ENCODE data around the gene KLK5.

The KLK5 gene

GRCh38 chr19:50968716-50969412, 16.0 kb upstream of the KLK5 start:
- DNase-seq (ENCODE audit: low read depth), result no peak

DNA sequence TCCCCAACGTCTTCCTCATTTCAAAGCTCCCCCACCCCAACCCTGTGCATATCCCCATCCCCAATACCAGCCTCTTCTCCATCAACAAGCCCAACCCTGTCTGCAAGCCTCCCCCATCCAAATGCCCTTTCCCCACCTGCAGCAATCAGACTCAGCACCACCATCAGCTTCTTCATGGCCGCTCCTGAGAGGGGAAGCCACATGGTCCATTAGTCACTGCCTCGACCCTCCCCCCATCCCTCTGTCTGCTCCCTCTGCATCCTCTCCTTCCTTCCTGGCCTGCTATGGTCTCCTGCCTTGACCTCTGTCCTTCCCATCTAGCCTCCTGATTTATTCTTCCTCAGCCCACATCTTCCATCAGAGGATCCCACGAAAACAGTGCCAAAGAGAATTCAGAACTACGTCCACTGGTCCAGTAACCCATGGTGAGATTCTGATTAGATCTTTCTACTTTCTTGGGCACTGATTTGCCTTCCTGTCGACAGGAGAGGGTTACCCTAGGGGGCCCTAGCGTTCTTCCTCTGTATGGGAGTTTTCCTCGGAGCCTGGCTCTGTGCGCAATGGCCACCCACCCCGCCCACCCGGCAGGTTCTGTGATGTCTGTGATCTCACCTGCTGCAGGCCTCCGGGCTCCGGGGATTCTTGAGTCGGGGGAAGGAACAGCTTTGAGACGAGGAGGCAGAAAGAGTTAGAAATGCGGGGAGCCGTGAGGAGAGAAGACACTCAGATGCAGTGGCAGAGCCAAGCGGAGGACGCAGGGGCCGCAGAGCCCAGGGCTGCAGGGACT, 15.3 kb upstream of the KLK5 start:
- DNase-seq (ENCODE audit: low read depth), result no peak

GRCh38 chr19:50964266-50964665, 11.4 kb upstream of the KLK5 start:
- no peak for DNase-seq (ENCODE audit: low read depth)

DNA sequence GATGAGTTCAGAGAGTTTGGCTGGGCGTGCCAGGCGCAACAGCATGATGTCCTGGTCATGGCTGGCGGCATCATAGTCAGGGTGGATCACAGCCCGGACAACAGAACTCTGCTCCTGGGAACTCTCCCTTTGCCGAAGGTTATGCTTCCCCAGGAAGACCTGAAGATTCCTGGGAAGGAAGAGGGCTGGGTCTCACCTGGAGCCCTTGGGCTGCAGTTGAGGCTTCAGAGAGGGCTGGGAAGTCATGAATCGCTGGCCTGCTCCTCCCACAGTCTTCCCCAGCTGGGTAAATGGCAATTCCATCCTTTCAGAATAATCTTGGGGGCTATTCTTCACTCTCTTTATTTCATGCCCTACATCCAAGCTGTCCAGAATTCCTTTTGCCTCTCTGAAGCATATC, 10.5 kb upstream of the KLK5 start:
- DNase-seq (ENCODE audit: low read depth), result no peak

DNA sequence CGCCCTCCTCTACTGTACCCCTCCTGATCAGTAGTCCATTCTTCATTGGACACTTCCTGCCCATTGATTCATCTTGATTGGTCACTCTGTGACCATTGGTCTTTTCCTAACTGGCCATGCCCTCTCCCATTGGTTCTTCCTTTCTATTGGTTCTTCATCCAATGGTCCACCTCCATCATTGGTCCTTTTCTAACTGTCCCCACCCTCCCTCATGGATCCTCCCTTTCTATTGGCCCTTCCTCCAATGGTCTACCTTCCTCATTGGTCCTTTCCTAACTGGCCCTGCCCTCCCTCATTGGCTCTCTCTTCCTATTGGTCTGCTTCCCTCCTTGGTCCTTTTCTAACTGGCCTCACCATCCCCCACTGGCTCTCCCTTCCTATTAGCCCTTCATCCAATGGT, 9.4 kb upstream of the KLK5 start:
- no peak for DNase-seq (ENCODE audit: low read depth)

DNA sequence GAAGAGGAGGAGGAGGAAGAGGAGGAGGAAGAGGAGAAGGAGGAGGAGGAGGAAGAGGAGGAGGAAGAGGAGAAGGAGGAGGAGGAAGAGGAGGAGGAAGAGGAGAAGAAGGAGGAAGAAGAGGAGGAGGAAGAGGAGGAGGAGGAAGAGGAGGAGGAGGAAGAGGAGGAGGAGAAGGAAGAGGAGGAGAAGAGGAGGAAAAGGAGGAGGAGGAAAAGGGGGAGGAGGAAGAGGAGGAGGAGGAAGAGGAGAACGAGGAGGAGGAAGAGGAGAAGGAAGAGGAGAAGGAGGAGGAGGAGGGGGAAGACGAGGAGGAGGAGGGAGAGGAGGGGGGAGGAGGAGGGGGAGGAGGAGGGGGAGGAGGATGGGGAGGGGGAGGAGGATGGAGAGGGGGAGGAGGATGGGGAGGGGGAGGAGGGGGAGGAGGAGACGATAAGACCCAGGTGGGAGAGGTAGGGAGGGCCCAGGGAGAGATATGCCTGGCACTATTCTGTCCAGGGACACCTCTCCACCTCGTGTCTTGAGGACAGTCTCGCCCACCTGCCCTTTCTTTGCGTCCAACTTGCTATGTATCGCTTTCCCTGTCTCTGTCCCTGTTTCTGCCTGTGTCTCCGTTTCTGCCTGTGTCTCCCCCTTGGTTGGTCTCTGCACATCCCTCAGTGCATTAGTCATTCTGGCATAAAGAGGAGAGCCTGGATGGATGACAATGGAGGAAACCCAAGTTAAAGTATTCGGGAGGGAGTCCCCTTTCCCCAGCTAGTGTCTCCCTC, 7.1 kb upstream of the KLK5 start:
- DNase-seq (ENCODE audit: low read depth), result no peak

DNA sequence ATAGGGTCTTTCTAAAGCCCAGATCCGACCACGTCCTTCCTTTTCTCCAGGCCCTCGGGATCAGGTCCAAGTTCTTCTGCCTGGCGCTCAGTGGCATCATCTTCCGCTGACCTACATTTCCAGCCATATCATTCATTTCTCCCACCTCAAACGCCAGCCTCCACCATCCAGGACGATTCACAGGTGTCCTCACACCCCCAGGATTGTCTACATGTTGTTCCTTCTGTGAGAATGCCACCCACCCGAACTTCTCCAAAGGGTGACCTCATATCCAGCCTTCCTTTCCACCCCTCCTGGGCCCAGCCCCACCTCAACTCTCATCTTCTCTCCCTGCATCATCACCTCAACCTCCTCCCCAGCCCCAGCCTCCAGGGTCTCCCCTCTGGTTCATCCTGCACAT, 4.7 kb upstream of the KLK5 start:
- DNase-seq (ENCODE audit: low read depth), result no peak

DNA sequence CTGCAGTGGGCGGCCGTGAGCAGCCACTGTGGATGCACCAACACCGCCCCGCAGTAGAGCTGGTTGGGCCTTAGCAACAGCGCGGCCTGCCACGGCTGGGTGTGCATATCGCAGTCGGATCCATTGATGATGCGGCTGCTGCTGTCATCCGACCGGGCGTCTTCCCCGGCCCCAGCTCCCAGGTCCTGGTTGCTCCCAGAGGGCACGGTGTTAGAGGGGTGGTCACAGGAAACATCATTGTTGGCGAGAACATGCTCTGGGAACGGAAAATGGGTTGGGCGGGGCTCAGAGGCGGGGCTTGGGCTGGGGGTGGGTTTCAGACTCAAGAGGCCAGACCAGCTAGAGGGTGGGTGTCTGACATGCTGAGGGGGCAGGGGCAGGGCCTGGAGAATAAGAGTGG, 3.0 kb downstream of the KLK5 start:
- DNase-seq (ENCODE audit: low read depth), result no peak

- DNase-seq (ENCODE audit: low read depth), result no peak
Observed at GRCh38 chr19:50947123-50947522, 5.7 kb downstream of the KLK5 start.

GRCh38 chr19:50944795-50945194, 8.0 kb downstream of the KLK5 start:
- DNase-seq (ENCODE audit: low read depth), result no peak

GRCh38 chr19:50943074-50943828, 9.6 kb downstream of the KLK5 start:
- no peak for DNase-seq (ENCODE audit: low read depth)

DNA sequence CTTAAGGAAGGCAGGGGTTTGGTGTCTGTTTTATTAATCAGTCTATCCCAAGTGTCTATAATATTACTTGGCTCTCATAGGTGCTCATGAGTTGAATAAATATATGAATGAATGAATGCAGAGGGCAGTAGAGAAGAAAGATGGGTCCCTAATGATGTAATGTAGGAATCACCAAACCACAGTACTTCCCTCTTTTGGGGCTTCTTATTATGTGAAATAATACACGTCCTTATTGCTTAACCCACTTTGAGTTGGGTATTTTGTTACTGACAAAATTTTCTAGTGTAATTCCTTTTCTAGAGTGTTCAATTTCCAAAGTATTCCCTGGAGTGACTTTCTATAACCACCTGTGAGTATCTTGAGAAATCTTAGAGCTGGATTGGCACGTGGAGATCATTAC, 13.2 kb downstream of the KLK5 start:
- no peak for DNase-seq (ENCODE audit: low read depth)

GRCh38 chr19:50933640-50934039, 19.2 kb downstream of the KLK5 start:
- no peak for DNase-seq (ENCODE audit: low read depth)

- DNase-seq (ENCODE audit: low read depth), result no peak
Observed at GRCh38 chr19:50932690-50933083, 20.2 kb downstream of the KLK5 start.

- DNase-seq (ENCODE audit: low read depth), result no peak
Observed at GRCh38 chr19:50932018-50932689, 20.7 kb downstream of the KLK5 start.

- DNase-seq (ENCODE audit: low read depth), result no peak
Observed at GRCh38 chr19:50931023-50931422, 21.8 kb downstream of the KLK5 start.

GRCh38 chr19:50928831-50929230, 24.0 kb downstream of the KLK5 start:
- DNase-seq (ENCODE audit: low read depth), result no peak

GRCh38 chr19:50926144-50926543, 26.7 kb downstream of the KLK5 start:
- DNase-seq (ENCODE audit: low read depth), result no peak

GRCh38 chr19:50925734-50926133, 27.1 kb downstream of the KLK5 start:
- DNase-seq (ENCODE audit: low read depth), result no peak

GRCh38 chr19:50924586-50924985, 28.3 kb downstream of the KLK5 start:
- no peak for DNase-seq (ENCODE audit: low read depth)

GRCh38 chr19:50922317-50922853, 30.5 kb downstream of the KLK5 start:
- peak; percentile 45 for DNase-seq (ENCODE audit: low read depth)
